Neural cell (in vitro differentiated cells): ENCODE measurements around the gene NT5DC2.

Source experiments
- EP300 ChIP-seq: fragments of 450-650 bp; conservative IDR thresholded peaks from 2 replicates; pipeline ENCODE4 v1.6.1; 2014; ENCODE audit warnings: antibody characterized with exemption, mild to moderate bottlenecking, moderate library complexity; ENCODE audit not compliant: poor library complexity, severe bottlenecking
- EZH2 ChIP-seq: fragments of 200-600, 300-800 bp; shearing (Covaris generic), sonication (generic); IDR thresholded peaks from 2 replicates; pipeline ENCODE4 v1.6.1; 2014; ENCODE audit warnings: antibody characterized with exemption, low read length, borderline replicate concordance, mild to moderate bottlenecking; ENCODE audit not compliant: insufficient read depth, poor library complexity, severe bottlenecking
- MXI1 ChIP-seq: fragments of 450-650 bp; conservative IDR thresholded peaks from 2 replicates; pipeline ENCODE4 v1.6.1; 2014; ENCODE audit warnings: antibody characterized with exemption, mild to moderate bottlenecking; ENCODE audit not compliant: poor library complexity, severe bottlenecking
- POLR2AphosphoS5 ChIP-seq: IDR thresholded peaks from 2 replicates; pipeline ENCODE4 v1.6.1; 2012
- RAD21 ChIP-seq: fragments of 450-650 bp; conservative IDR thresholded peaks from 2 replicates; pipeline ENCODE4 v1.6.1; 2014; ENCODE audit warnings: antibody characterized with exemption, mild to moderate bottlenecking, moderate library complexity
- SMC3 ChIP-seq: fragments of 450-650 bp; conservative IDR thresholded peaks from 2 replicates; pipeline ENCODE4 v1.6.1; 2014; ENCODE audit warnings: antibody characterized with exemption, mild to moderate bottlenecking, moderate library complexity; ENCODE audit not compliant: poor library complexity
- TF ChIP-seq, protein P1 (sequence below): fragments of 450-650 bp; IDR thresholded peaks from 2 replicates; pipeline ENCODE4 v1.5.1; 2014; ENCODE audit warnings: antibody characterized with exemption, mild to moderate bottlenecking, moderate library complexity; ENCODE audit not compliant: poor library complexity, severe bottlenecking

DNA sequence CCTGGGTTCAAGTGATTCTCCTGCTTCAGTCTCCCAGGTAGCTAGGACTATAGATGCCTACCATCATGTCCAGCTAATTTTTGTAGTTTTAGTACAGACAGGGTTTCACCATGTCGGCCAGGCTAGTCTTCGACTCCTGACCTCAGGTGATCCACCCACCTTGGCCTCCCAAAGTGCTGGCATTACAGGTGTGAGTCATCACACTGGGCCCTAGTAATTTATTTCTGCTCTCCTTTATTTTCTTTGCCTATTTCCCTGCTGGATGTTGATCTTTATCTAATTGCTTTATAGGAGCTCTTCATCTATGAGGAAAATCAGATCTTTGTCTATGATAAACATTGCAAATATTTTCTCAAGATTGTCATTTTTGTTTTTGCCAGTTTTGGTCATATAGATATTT lies 34.4 kb upstream of the NT5DC2 start:
- no peak for TF ChIP-seq POLR2AphosphoS5
- no peak for TF ChIP-seq EZH2
- TF ChIP-seq, protein P1, sequence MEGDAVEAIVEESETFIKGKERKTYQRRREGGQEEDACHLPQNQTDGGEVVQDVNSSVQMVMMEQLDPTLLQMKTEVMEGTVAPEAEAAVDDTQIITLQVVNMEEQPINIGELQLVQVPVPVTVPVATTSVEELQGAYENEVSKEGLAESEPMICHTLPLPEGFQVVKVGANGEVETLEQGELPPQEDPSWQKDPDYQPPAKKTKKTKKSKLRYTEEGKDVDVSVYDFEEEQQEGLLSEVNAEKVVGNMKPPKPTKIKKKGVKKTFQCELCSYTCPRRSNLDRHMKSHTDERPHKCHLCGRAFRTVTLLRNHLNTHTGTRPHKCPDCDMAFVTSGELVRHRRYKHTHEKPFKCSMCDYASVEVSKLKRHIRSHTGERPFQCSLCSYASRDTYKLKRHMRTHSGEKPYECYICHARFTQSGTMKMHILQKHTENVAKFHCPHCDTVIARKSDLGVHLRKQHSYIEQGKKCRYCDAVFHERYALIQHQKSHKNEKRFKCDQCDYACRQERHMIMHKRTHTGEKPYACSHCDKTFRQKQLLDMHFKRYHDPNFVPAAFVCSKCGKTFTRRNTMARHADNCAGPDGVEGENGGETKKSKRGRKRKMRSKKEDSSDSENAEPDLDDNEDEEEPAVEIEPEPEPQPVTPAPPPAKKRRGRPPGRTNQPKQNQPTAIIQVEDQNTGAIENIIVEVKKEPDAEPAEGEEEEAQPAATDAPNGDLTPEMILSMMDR: no peak
- TF ChIP-seq RAD21: no peak
- TF ChIP-seq MXI1: no peak
- TF ChIP-seq SMC3: no peak
- no peak for TF ChIP-seq EP300
